HAP-1 (cell line): ENCODE data around the gene MAN1B1.
"Not testable (repeated sequence)": the region's sequence is repeated elsewhere in the genome, so short reads cannot be mapped to it uniquely, and the experiment has no call there.

Experiments
- DNase-seq, 2 experiments: peaks; one replicate each; pipeline ENCODE4 v3.0.0-alpha.2; 2016 to 2020; ENCODE audit warnings: low spot score in 2 of 2
- H3K27me3 ChIP-seq: fragments of 250-450 bp; sonication (Bioruptor Pico); 2 replicates; pipeline ENCODE4 v1.5.1; 2020; ENCODE audit warnings: low read depth, mild to moderate bottlenecking, moderate library complexity
- H3K36me3 ChIP-seq: fragments of 250-450 bp; sonication (Bioruptor Pico); replicated peaks from 2 replicates; pipeline ENCODE4 v1.5.1; 2020; ENCODE audit warnings: mild to moderate bottlenecking
- H3K4me1 ChIP-seq: fragments of 250-450 bp; sonication (Bioruptor Pico); 2 replicates; pipeline ENCODE4 v1.5.1; 2020; ENCODE audit warnings: mild to moderate bottlenecking
- H3K4me3 ChIP-seq: fragments of 250-450 bp; sonication (Bioruptor Pico); 2 replicates; pipeline ENCODE4 v1.5.1; 2020; ENCODE audit warnings: mild to moderate bottlenecking, moderate library complexity
- H3K9me3 ChIP-seq: fragments of 250-450 bp; sonication (Bioruptor Pico); 2 replicates; pipeline ENCODE4 v1.5.1; 2020; ENCODE audit warnings: mild to moderate bottlenecking, moderate library complexity
- in situ Hi-C: fragments of 300-500 bp; cut with MboI; formaldehyde crosslinking; loops from 3 replicates; pipeline ENCODE4 v1.14.3; 2020; ENCODE audit warnings: low sequenced_read_pairs, inconsistent platforms, mixed read lengths

MAN1B1 gene

DNA sequence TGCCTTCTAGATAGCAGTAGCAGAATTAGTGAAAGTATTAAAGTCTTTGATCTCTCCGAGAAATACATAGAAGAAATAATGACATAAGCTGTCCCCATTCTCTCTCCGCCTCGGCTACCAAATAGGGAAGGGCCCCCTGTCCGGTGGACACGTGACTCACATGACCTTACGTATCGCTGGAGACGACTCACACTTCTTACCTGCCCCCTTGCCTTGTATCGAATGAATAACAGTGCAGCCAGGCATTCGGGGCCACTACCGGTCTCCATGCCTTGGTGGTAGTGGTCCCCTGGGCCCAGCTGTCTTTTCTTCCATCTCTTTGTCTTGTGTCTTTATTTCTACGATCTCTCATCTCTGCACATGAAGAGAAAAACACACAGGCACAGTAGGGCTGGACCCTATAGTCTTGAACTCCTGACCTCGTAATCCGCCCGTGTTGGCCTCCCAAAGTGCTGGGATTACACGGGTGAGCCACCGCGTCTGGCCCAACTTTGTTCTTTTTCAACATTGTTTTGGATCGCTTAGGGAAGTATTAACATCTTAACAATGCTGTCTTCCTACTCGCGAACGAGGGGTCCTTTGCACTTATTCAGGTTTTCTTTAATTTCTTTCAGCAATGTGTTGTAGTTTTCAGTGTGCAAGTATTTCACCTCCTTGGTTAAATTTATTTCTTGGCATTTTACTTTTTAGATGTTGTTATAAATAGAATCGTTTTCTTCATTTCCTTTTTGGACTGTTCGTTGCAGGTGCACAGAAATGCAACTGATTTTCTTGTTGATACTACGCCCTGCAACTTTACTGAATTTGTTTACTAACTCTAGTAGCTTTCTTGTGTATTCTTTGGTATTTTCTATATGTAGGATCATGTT, 35.4 kb downstream of the MAN1B1 start:
- in situ Hi-C loops = loop anchor here (5.0 kb wide), 1 partner anchor 105 kb away; the partner anchor contains the start of genes CYSRT1 and RNF224

DNA sequence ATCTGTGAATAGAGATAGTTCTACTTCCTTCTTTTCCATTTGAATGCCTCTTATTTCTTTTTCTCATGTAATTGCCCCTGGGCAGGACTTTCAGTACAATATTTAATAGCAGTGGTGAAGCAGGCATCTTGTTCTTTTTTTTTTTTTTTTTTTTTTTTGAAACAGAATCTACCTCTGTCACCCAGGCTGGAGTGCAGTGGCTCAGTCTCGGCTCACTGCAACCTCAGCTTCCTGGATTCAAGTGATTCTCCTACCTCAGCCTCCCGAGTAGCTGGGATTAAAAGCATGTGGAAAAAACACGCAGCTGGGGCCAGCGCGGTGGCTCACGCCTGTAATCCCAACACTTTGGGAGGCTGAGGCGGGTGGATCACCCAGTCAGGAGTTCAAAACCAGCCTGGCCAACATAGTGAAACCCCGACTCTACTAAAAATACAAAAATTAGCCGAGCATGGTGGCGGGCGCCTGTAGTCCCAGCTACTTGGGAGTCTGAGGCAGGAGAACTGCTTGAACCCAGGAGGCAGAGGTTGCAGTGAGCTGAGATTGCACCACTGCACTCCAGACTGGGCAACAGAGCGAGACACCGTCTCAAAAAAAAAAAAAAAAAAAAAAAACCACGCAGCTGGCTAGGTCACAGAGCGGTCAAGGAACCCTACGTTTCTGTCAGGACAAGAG, 36.1 kb downstream of the MAN1B1 start:
- H3K27me3 ChIP-seq, H3K4me3 ChIP-seq, H3K9me3 ChIP-seq, H3K36me3 ChIP-seq: not testable (repeated sequence)
- DNase-seq = peak in 1 of 2 experiments; percentile 66
- in situ Hi-C loops = loop anchor here (5.0 kb wide), 1 partner anchor 104 kb away; the partner anchor contains the start of genes CYSRT1 and RNF224
- peaks cover 17% of the 10 kb centered on the region for H3K4me1 ChIP-seq

More for the DNA sequence above, 35.4 kb downstream of the MAN1B1 start:
- not testable (repeated sequence) for H3K36me3 ChIP-seq, H3K9me3 ChIP-seq, H3K4me3 ChIP-seq, H3K27me3 ChIP-seq
- peak; percentile 46 to 61 for DNase-seq
- H3K4me1 ChIP-seq = peaks cover 14% of the 10 kb centered on the region

DNA sequence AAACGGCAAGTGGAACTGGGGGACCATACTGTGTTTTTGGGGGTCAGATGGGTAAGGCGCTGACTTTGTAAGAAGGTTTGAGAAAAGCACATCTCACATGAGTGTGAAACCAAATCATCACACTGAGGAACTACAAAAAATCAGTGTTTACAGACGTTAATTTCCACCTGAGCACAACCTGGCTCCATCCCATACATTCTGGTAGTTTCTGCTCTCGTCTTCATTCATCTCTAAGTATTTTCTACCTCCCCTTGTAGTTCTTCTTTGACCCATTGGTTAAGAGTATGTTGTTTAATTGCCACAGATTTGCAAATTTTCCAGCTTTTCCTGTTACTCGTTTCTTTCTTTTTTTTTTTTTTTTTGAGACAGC, 36.7 kb downstream of the MAN1B1 start:
- Histone ChIP-seq H3K36me3 (no peaks in the 10 kb centered on the region), H3K27me3 (no peaks in the 10 kb centered on the region), H3K4me3 (no peak overlapping the region), H3K4me1 (peaks cover 17% of the 10 kb centered on the region), H3K9me3 (no peaks in the 10 kb centered on the region)
- in situ Hi-C loops = loop anchor here (5.0 kb wide), 1 partner anchor 104 kb away; the partner anchor contains the start of genes CYSRT1 and RNF224
- DNase-seq = no peak

DNA sequence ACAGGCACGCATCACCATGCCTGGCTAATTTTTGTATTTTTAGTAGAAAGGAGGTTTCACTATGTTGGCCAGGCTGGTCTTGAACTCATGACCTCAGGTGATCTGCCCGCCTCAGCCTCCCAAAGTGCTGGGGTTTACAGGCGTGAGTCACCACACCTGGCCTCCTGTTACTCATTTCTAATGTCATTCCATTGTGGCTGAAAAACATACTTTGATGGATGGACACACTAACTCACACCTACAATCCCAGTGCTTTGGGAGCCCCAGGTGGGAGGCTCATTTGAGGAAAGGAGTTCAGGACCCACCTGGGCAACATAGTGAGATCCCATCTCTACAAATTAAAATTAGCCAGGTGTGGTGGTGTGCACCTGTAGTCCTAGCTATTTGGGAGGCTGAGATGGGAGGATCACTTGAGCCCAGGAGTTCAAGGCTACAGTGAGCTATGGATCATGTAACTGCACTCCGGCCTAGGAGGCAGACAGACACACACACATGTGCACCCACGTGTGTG, 37.2 kb downstream of the MAN1B1 start:
- not testable (repeated sequence) for H3K4me3 ChIP-seq, H3K9me3 ChIP-seq, H3K27me3 ChIP-seq, H3K36me3 ChIP-seq, DNase-seq
- peaks cover 17% of the 10 kb centered on the region for H3K4me1 ChIP-seq
- in situ Hi-C loops = loop anchor here (5.0 kb wide), 1 partner anchor 103 kb away; the partner anchor contains the start of genes CYSRT1 and RNF224

DNA sequence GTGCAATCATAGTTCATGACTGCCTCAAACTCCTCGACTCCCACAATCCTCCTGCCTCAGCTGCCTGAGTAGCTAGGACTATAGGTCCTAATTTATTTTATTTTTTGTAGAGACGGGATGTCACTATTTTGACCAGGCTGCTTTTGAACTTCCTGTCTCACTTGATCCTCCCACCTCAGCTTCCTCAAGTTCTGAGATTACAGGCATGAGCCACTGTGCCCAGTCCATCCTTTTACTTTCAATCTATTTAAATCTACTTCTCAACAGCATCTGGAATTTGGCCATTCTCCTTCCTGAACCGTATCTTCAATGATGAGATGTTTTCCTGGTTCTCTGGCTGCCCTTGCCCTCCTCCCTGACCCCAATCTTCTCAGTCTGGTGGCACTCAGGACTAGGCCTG, 40.0 kb downstream of the MAN1B1 start:
- peaks cover 17% of the 10 kb centered on the region for H3K4me1 ChIP-seq
- peak overlapping the region; percentile 73 for H3K4me3 ChIP-seq
- no peaks in the 10 kb centered on the region for H3K9me3 ChIP-seq
- no peak for DNase-seq
- no peaks in the 10 kb centered on the region for H3K36me3 ChIP-seq
- in situ Hi-C loops = no loop called here
- no peaks in the 10 kb centered on the region for H3K27me3 ChIP-seq

DNA sequence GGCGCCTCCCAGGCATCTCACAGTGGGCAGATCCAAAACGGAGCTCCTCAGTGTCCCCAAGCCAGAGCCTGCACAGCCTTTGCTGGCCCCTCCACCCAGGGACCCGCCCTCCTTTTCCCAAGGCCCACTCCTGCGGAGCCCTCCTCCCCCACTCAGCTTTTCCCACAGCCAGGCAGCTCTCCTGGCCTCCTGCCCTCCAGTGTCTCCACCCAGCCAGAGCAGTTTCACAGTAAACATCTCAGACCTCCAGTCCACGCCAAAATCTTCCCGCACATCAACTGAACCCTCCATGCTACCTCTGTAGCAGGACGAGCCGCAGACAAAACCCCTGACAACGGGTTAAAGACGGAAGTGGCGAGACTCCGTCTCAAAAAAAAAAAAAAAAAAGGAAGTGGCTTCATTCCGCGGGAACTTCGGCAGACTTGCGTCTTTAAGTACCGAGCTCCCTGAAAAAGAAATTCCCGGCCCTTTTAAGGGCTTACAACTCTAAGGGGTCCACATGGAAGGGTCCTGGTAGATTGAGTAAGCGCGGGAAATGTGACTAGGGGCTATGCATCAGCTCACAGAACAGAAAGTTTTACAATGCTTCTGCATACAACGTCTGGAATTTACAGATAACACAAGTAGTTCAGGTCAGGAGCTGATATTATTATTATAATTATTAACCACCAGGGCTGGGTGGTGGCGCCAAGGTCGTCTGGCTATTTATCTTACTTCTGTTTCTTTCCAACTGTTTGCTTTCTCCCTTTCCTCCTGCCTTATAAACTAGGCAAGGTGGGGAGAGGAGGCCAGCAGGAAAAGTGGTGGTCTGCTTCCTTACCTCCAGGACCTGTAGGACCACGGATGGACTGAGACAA, 40.7 kb downstream of the MAN1B1 start:
- Histone ChIP-seq H3K4me3 (peak overlapping the region; percentile 73), H3K36me3 (no peaks in the 10 kb centered on the region), H3K9me3 (no peaks in the 10 kb centered on the region), H3K4me1 (peaks cover 11% of the 10 kb centered on the region), H3K27me3 (no peaks in the 10 kb centered on the region)
- DNase-seq = peak; percentile 33 to 67
- in situ Hi-C loops = no loop called here

DNA sequence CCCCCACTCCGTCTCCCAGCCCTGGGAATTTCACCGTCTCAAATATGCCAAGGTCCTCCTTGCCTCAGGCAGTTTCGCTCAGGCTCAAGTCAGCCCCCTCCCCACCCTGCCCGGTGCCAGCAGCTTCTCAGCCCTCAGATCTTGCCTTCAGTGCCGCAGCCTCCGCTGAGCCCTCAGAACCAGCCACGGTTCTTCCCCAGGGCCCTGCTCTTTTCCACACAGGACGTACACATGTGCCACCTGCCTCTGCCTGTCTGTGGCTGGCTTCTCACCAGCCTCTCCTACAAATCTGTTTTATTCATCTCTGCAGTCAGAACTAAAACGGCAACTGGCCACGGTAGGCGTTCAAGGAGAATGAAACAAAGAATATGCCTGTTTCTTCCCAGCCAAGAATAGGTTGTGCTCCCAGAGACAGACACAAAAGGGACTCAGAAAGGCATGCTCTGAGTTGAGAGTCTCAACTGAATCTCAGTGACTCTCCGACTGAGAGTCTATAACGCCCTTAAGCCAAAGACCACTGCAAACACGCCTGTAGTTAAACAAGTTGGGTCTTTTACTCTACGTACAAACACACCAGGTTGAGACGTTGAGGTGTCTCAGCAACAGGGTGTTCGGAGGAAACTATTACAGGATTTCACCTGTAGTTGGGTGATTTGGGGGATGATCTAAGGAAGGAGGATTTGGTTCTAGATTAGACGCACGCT, 41.5 kb downstream of the MAN1B1 start:
- no peaks in the 10 kb centered on the region for H3K27me3 ChIP-seq
- peak overlapping the region; percentile 73 for H3K4me3 ChIP-seq
- DNase-seq = peak; percentile 19 to 66
- in situ Hi-C loops = no loop called here
- no peaks in the 10 kb centered on the region for H3K36me3 ChIP-seq
- peaks cover 6% of the 10 kb centered on the region for H3K4me1 ChIP-seq
- no peaks in the 10 kb centered on the region for H3K9me3 ChIP-seq

DNA sequence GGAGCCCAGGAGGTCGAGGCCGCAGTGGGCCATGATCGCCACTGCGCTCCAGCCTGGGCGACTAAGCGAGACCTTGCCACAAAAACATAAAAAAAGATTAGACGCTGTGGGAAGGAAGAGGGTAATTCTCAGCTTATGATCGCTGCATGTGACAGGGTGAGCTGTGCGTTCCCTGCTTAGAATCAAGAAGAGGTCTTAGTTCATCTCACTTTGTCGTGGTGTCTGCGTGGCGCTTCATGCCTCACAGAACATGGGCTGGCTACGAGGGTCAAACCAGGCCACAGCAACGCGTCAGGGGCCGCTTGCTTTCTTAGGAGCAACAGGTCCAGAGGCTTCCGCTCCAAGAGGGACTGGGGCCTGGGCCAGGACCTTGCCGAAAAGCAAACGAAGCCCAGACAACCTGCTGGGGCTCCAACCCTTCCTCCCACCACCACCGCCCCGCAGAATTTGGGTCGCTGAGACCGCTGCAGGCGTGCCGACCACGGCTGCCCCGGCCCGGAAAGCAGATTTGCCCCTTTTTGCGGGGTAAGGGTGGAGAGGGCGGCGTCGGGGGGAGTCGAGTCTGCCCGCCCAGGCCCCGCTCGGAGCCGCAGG, 42.2 kb downstream of the MAN1B1 start:
- no peaks in the 10 kb centered on the region for H3K36me3 ChIP-seq
- DNase-seq = peak in 1 of 2 experiments; percentile 57
- H3K4me3 ChIP-seq = peak overlapping the region; percentile 73
- in situ Hi-C loops = no loop called here
- H3K9me3 ChIP-seq = no peaks in the 10 kb centered on the region
- no peaks in the 10 kb centered on the region for H3K27me3 ChIP-seq
- H3K4me1 ChIP-seq = peaks cover 3% of the 10 kb centered on the region

DNA sequence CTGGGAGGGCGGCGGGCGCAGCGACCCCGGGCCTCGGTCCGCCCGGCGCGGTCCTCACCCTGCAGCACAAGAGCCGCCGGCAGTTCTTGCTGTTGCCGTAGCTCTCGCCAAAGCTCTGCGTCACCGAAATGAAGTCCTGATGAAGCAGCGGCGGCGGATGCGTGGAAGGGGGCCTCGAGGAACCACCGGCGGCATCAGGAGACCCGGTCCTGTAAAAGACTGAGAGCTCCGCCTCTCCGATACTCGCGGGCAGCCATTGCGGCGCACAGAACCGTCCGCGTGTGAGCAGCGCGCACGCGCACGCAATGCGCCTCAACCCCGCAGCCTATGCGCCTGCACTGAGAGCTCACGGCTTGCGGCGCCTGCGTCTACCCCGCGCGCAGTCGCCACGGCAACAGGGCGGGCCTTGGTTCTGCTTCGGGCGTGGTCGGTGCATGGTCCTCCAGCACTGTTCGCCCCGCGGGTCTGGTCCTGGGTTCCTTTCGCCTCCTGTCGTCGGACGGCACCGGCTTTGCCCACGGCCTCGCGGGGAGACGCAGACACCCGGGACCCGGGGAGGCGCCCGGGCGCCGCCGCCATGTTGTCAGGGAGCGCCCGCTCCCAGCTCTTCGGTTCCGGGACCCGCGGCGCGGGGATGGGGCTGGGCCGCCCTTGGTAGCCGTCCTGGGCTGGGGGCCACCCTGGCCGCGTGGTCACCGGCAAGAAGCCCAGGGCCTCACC, 42.8 kb downstream of the MAN1B1 start:
- Histone ChIP-seq H3K4me3 (peak overlapping the region; percentile 73), H3K27me3 (no peaks in the 10 kb centered on the region), H3K4me1 (peaks cover 3% of the 10 kb centered on the region), H3K9me3 (no peaks in the 10 kb centered on the region), H3K36me3 (no peaks in the 10 kb centered on the region)
- in situ Hi-C loops = no loop called here
- DNase-seq = peak; percentile 90 to 93

DNA sequence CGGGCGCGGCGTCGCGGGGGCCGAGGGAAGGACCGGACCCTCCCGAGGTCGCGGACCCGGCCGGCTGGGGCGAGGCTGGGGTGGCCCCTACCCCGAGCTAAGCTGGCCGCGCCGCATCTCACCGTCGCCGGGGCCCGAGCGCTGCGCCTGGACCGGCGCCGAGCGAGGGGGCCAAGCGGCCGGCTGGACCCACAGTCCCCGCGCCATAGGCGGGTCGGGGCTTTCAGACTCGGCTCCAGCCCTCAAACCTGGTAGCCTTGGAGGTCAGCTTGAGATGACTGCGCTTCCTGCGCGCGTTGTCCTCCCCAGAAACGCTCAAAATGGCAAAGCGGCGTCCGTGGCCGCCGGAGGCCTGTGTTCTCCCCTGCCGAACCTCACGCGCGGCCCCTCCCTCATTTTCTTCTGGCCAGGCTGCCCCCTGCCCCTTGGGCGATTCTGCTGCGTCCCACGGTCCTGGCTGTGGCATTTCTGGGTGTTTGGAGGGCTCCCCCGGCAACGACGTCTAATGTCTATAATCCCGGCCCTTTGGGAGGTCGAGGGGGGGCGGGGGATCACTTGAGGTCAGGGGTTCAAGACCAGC, 43.5 kb downstream of the MAN1B1 start:
- H3K9me3 ChIP-seq = no peaks in the 10 kb centered on the region
- H3K36me3 ChIP-seq = no peaks in the 10 kb centered on the region
- in situ Hi-C loops = no loop called here
- peak overlapping the region; percentile 73 for H3K4me3 ChIP-seq
- no peaks in the 10 kb centered on the region for H3K27me3 ChIP-seq
- peaks cover 3% of the 10 kb centered on the region for H3K4me1 ChIP-seq
- DNase-seq = no peak

DNA sequence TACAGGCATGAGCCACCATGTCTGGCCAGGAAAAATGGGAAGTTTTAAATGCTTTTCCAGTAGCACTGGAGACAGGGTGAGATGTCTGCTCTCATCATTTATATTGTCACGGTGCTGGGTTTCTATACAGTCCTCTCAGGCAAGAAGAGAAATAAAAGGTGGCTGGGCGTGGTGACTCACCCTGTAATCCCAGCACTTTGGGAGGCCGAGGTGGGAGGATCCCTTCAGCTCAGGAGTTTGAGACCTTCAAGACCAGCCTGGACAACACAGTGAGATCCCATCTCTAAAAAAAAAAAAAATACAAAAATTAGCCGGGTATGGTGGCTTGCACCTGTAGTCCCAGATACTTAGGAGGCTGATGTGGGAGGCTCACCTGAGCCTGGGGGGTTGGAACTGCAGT, 47.4 kb downstream of the MAN1B1 start:
- peaks cover 27% of the 10 kb centered on the region for H3K27me3 ChIP-seq
- in situ Hi-C loops = no loop called here

DNA sequence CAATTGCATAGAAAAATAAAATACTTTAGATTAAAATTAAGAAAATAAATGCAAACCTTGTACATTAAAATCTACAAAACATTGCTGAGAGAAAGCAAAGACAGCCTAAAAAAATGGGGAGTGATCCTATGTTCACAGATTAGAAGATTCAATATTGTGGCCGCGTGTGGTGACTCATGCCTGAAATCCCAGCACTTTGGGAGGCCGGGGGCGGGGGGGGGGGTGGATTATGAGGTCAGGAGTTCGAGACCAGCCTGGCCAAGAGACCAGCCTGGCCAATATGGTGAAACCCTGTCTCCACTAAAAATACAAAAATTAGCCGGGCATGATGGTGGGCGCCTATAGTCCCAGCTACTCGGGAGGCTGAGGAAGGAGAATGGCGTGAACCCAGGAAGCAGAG, 48.4 kb downstream of the MAN1B1 start:
- H3K4me3 ChIP-seq, H3K9me3 ChIP-seq, H3K4me1 ChIP-seq, H3K36me3 ChIP-seq, in situ Hi-C loops, DNase-seq: not testable (repeated sequence)
- H3K27me3 ChIP-seq = peaks cover 36% of the 10 kb centered on the region

More for the DNA sequence above, 47.4 kb downstream of the MAN1B1 start:
- Histone ChIP-seq H3K4me3 (no peak overlapping the region), H3K4me1 (no peaks in the 10 kb centered on the region), H3K9me3 (no peaks in the 10 kb centered on the region), H3K36me3 (no peaks in the 10 kb centered on the region)
- DNase-seq = no peak
